ENCODE measurements around the gene RANBP10.

RANBP10 gene

GRCh38 chr16:67726106-67727034 lies 80.0 kb downstream of the RANBP10 start:
- Mint-ChIP-seq H3K27me3 (no peaks in the 10 kb centered on the region), H3K36me3 (ENCODE audit: insufficient read depth) (peaks cover 17% of the 10 kb centered on the region), H3K9me3 (no peaks in the 10 kb centered on the region), H3K27ac (ENCODE audit: low read depth) (no peak overlapping the region), H3K4me1 (no peaks in the 10 kb centered on the region), H3K4me3 (no peak overlapping the region)
- ATAC-seq (replicated peaks; ENCODE audit: extremely low read depth, poor library complexity, severe bottlenecking), result no peak
- DNase-seq (ENCODE audit: low spot score in 2 of 2), result no peak

DNA sequence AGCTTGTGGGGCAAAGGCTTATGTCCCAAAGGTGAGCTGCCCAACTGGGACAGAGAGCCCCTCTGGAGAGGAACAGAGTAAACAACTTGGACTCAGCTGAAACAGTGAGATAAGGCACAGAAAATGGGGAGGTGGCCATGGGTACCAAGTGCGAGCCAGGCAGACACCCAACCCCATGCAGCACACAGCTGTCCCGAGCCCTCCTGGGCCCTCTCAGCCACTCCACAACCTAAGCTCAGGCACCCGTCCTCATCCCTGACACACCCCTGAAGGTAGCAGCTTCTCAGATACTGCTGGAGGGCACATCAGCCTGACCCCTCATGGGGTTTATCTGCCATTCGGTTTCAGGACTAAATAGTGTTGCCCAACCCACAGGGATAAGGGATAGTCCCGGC lies 82.5 kb downstream of the RANBP10 start:
- DNase-seq (ENCODE audit: low spot score in 2 of 2) (no peak), ATAC-seq (replicated peaks; ENCODE audit: extremely low read depth, poor library complexity, severe bottlenecking) (no peak)
- peaks cover 21% of the 10 kb centered on the region for H3K4me1 Mint-ChIP-seq
- H3K36me3 Mint-ChIP-seq (ENCODE audit: insufficient read depth), result peaks cover 23% of the 10 kb centered on the region
- no peaks in the 10 kb centered on the region for H3K27me3 Mint-ChIP-seq
- no peaks in the 10 kb centered on the region for H3K9me3 Mint-ChIP-seq
- no peak overlapping the region for H3K27ac Mint-ChIP-seq (ENCODE audit: low read depth)
- no peak overlapping the region for H3K4me3 Mint-ChIP-seq

GRCh38 chr16:67723151-67723910 lies 83.0 kb downstream of the RANBP10 start:
- Mint-ChIP-seq H3K27ac (ENCODE audit: low read depth) (no peak overlapping the region), H3K27me3 (no peaks in the 10 kb centered on the region), H3K4me1 (peaks cover 27% of the 10 kb centered on the region), H3K9me3 (no peaks in the 10 kb centered on the region), H3K36me3 (ENCODE audit: insufficient read depth) (peaks cover 25% of the 10 kb centered on the region), H3K4me3 (no peak overlapping the region)
- DNase-seq (ENCODE audit: low spot score in 2 of 2) (no peak), ATAC-seq (replicated peaks; ENCODE audit: extremely low read depth, poor library complexity, severe bottlenecking) (no peak)

DNA sequence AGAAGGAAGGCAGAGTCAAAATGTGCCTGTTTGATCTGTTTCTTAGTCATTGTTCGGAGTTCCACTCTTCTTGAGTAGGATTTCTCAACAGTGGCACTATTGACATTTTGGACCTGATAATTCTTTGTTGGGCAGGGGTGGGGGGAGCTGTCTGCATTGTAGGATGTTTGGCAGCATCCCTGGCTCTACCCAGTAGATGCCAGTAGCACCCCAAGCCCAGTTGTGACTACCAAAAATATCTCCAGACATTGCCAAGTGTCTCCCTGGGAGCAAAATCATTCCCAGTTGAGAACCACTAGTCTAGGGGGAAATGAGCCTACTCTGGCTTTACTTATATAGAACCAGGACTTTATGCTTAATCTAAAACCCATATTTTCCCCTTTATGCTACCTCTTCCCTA lies 86.1 kb downstream of the RANBP10 start:
- peaks cover 22% of the 10 kb centered on the region for H3K36me3 Mint-ChIP-seq (ENCODE audit: insufficient read depth)
- H3K27me3 Mint-ChIP-seq, result no peaks in the 10 kb centered on the region
- peak overlapping the region; percentile 93 for H3K27ac Mint-ChIP-seq (ENCODE audit: low read depth)
- DNase-seq (ENCODE audit: low spot score in 2 of 2) (no peak), ATAC-seq (replicated peaks; ENCODE audit: extremely low read depth, poor library complexity, severe bottlenecking) (no peak)
- H3K9me3 Mint-ChIP-seq, result no peaks in the 10 kb centered on the region
- peaks cover 36% of the 10 kb centered on the region for H3K4me1 Mint-ChIP-seq
- H3K4me3 Mint-ChIP-seq, result peak overlapping the region; percentile 86

- H3K27ac Mint-ChIP-seq (ENCODE audit: low read depth), result peak overlapping the region; percentile 93
- peak overlapping the region; percentile 86 for H3K4me3 Mint-ChIP-seq
- DNase-seq (ENCODE audit: low spot score in 2 of 2), result no peak
- H3K27me3 Mint-ChIP-seq, result no peaks in the 10 kb centered on the region
- H3K9me3 Mint-ChIP-seq, result no peaks in the 10 kb centered on the region
- ATAC-seq (replicated peaks; ENCODE audit: extremely low read depth, poor library complexity, severe bottlenecking), result peak; percentile 27
- peaks cover 36% of the 10 kb centered on the region for H3K4me1 Mint-ChIP-seq
- H3K36me3 Mint-ChIP-seq (ENCODE audit: insufficient read depth), result peaks cover 20% of the 10 kb centered on the region
Observed at GRCh38 chr16:67719778-67720144, 86.6 kb downstream of the RANBP10 start.

DNA sequence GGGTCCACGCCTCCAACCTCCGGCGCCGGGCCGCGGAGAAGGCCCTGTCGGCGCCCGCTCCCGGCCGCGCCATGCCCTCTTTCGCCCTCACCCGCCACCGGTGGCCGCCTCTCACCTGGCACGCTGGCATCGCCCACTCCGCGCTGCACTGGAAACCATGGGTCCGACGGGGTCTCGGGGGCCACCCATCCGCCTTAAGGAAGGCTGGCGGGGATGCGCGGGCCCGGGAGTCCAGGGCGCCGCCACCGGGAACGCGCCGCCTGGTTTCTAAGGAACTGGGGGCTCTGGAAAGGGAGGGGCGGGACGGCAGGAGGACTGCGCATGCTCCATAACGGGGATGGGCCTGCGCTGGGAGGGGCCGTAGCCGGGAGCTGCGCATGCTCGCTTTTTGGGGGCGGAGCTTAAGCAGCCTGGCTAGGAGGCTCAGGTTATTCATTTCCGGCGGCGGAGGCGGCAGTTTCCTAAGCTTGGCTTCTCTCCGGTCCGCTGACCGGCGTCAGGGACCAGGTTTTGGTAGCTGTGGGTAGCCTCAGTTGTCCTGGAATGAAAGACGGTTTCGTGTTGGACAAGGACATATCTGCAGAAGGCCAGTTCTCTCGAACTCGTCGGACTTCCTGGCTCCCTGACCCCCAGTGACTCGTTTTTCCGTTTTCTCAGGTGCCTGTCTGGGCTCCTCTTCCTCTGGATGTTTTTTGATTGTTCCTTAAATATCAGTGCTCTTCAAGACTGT lies 87.1 kb downstream of the RANBP10 start, which contains the start of gene GFOD2:
Gene GFOD2, minus strand, starts transcription at position 269 of the 730 bp plus-strand sequence. CDS start 33,601 bp downstream, outside the sequence.
- H3K36me3 Mint-ChIP-seq (ENCODE audit: insufficient read depth), result peaks cover 18% of the 10 kb centered on the region
- H3K9me3 Mint-ChIP-seq, result no peaks in the 10 kb centered on the region
- peak within 1 kb of the TSS; percentile 93 for H3K27ac Mint-ChIP-seq (ENCODE audit: low read depth)
- no peaks in the 10 kb centered on the region for H3K27me3 Mint-ChIP-seq
- peaks cover 36% of the 10 kb centered on the region for H3K4me1 Mint-ChIP-seq
- peak within 1 kb of the TSS; percentile 86 for H3K4me3 Mint-ChIP-seq
- peak; percentile 93 for ATAC-seq (replicated peaks; ENCODE audit: extremely low read depth, poor library complexity, severe bottlenecking)
- peak; percentile 94 to 99 for DNase-seq (ENCODE audit: low spot score in 2 of 2)

DNA sequence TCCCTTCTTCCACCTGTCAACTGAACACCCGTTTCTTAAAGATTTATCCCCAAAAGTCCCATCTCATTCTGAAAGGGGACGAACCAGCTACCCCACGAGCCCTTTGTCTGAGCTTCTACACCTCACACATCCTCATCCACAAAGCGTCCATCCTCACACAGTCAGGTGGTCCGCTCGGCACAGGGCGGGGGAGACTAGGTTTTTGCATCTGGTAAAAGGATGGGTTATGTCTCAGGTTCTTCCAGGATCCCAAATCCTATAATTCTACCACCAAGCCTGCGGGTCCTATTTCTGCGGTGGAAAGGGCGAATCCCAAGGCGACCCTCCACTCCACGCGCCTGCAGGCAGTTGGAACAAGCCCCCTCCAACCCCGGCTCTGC lies 87.7 kb downstream of the RANBP10 start:
- Mint-ChIP-seq H3K27ac (ENCODE audit: low read depth) (peak overlapping the region; percentile 93), H3K36me3 (ENCODE audit: insufficient read depth) (peaks cover 18% of the 10 kb centered on the region), H3K9me3 (no peaks in the 10 kb centered on the region), H3K4me3 (peak overlapping the region; percentile 86), H3K27me3 (no peaks in the 10 kb centered on the region), H3K4me1 (peaks cover 36% of the 10 kb centered on the region)
- DNase-seq (ENCODE audit: low spot score in 2 of 2) (no peak), ATAC-seq (replicated peaks; ENCODE audit: extremely low read depth, poor library complexity, severe bottlenecking) (peak; percentile 24)

- no peaks in the 10 kb centered on the region for H3K9me3 Mint-ChIP-seq
Observed at GRCh38 chr16:67716097-67716496, 90.3 kb downstream of the RANBP10 start.

DNA sequence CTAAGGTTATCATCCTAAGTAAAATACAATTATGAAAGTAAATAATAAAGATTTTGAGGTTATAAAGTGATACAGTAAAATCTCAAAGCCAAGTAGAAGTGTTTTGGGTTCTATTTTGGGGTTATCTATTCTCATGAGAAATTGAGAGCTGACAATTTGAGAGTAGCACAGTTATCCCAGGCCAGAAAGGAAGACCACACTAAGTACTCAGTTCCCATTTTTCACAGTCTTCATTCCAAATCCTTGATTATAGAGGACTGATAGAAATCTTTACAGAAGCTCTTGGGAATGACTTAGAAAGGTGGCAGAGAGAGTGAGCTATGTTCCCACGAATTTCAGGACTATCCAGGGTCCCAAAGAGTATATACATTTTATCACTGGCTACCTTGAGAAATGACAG lies 91.8 kb downstream of the RANBP10 start:
- H3K27me3 Mint-ChIP-seq, result no peaks in the 10 kb centered on the region
- ATAC-seq (replicated peaks; ENCODE audit: extremely low read depth, poor library complexity, severe bottlenecking) (no peak), DNase-seq (ENCODE audit: low spot score in 2 of 2) (no peak)
- no peak overlapping the region for H3K4me3 Mint-ChIP-seq
- H3K27ac Mint-ChIP-seq (ENCODE audit: low read depth), result no peak overlapping the region
- H3K36me3 Mint-ChIP-seq (ENCODE audit: insufficient read depth), result peaks cover 13% of the 10 kb centered on the region
- no peaks in the 10 kb centered on the region for H3K9me3 Mint-ChIP-seq
- H3K4me1 Mint-ChIP-seq, result peaks cover 35% of the 10 kb centered on the region

More at GRCh38 chr16:67716097-67716496, 90.3 kb downstream of the RANBP10 start:
- Mint-ChIP-seq H3K4me1 (peaks cover 44% of the 10 kb centered on the region), H3K27me3 (no peaks in the 10 kb centered on the region), H3K27ac (ENCODE audit: low read depth) (no peak overlapping the region), H3K36me3 (ENCODE audit: insufficient read depth) (peaks cover 12% of the 10 kb centered on the region), H3K4me3 (no peak overlapping the region)
- no peak for ATAC-seq (replicated peaks; ENCODE audit: extremely low read depth, poor library complexity, severe bottlenecking)
- DNase-seq (ENCODE audit: low spot score in 2 of 2), result no peak

DNA sequence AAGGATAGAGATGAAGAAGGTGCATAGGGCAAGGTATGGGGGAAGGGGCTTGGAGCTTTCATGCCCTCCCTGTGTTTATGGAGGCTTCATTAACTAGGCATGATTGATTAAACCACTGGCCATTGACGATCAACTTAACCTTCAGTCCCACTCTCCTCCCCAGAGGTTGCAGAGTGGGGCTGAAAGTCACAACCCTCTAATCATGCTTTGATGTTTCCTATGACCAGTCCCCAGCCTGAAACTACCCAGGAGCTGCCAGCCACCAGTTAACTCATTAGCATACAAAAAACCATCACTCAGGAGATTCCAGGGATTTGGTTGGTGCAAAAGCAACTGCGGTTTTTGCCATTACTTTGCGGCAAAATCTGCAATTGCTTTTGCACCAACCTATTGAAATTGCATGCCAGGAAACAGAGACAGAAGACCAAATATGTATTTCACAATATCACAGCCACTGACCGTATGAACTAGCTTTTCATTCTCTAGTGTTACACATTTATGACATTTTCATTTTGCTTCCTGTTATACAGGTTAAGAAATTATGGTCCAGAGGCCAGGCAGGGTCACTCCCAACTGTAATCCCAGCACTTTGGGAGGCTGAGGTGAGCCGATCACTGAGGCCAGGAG lies 92.6 kb downstream of the RANBP10 start:
- Mint-ChIP-seq H3K4me3 (no peak overlapping the region), H3K9me3 (no peaks in the 10 kb centered on the region), H3K4me1 (peaks cover 27% of the 10 kb centered on the region), H3K27me3 (no peaks in the 10 kb centered on the region), H3K27ac (ENCODE audit: low read depth) (no peak overlapping the region), H3K36me3 (ENCODE audit: insufficient read depth) (peaks cover 6% of the 10 kb centered on the region)
- no peak for ATAC-seq (replicated peaks; ENCODE audit: extremely low read depth, poor library complexity, severe bottlenecking)
- no peak for DNase-seq (ENCODE audit: low spot score in 2 of 2)

DNA sequence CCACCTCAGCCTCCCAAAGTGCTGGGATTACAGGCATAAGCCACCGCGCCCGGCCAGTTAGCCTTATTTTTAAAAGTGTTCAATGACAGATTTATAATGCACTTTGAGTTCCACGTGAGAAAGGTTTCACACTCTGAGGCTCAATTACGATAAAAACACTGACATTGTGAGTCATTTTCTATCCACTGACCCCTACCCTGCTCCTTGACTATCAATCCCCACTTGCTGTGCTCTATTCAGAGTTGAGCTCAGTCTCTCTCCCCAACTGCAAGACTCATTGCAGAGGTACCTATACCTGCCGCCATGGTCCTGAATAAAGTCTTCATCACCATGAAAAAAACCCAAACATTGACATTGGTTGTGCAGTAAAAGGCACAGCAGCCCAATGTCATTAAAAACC lies 95.8 kb downstream of the RANBP10 start:
- H3K4me1 Mint-ChIP-seq, result peaks cover 14% of the 10 kb centered on the region
- no peaks in the 10 kb centered on the region for H3K27me3 Mint-ChIP-seq
- H3K27ac Mint-ChIP-seq (ENCODE audit: low read depth), result peak overlapping the region; percentile 27
- no peak for DNase-seq (ENCODE audit: low spot score in 2 of 2)
- ATAC-seq (replicated peaks; ENCODE audit: extremely low read depth, poor library complexity, severe bottlenecking), result no peak
- no peak overlapping the region for H3K4me3 Mint-ChIP-seq
- H3K9me3 Mint-ChIP-seq, result no peaks in the 10 kb centered on the region
- peaks cover 2% of the 10 kb centered on the region for H3K36me3 Mint-ChIP-seq (ENCODE audit: insufficient read depth)

- peaks cover 21% of the 10 kb centered on the region for H3K4me1 Mint-ChIP-seq
- no peak overlapping the region for H3K27ac Mint-ChIP-seq (ENCODE audit: low read depth)
- ATAC-seq (replicated peaks; ENCODE audit: extremely low read depth, poor library complexity, severe bottlenecking) (no peak), DNase-seq (ENCODE audit: low spot score in 2 of 2) (no peak)
- H3K9me3 Mint-ChIP-seq, result no peaks in the 10 kb centered on the region
- H3K36me3 Mint-ChIP-seq (ENCODE audit: insufficient read depth), result peaks cover 2% of the 10 kb centered on the region
- no peaks in the 10 kb centered on the region for H3K27me3 Mint-ChIP-seq
- H3K4me3 Mint-ChIP-seq, result no peak overlapping the region
Observed at GRCh38 chr16:67709050-67709449, 97.3 kb downstream of the RANBP10 start.

Data from central memory CD8-positive, alpha-beta T cell (primary cell).